SK-N-DZ (cell line): ENCODE results near the gene TMC5.
"Not testable (repeated sequence)": the region's sequence is repeated elsewhere in the genome, so short reads cannot be mapped to it uniquely, and the experiment has no call there.

Experiments
- DNase-seq: peaks from one replicate; pipeline ENCODE4 v3.0.0-alpha.2; 2015; ENCODE audit warnings: low spot score

TMC5 gene

DNA sequence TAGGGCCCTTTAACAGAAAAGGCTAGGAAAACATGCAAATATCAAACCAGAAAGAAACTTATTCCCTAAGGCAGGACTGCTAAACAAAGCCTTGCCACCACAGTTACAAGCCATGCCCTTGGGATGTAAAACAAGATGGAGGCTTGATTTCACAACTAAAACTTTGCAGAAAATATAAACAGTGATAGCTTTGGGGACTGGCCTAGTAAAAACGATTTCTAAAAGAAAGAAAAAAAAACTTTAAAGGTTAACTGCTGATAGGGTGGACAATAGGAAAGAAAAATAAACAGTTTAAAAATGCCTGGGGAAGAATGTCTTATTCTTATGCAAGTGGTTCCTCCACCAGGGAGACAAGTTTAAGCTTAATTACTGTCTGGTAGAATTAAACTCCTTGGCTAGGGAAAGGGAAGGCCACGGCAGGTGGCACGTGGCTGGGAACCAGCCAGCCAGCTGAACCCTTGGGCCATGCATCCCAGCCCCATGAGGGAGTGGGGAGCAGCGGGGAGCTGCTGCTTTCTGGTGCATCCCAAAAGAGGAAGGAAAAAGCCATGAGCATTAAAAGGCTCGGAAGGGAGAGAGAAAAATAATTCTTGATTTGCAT, 10.7 kb upstream of the TMC5 start:
- no peak for DNase-seq

DNA sequence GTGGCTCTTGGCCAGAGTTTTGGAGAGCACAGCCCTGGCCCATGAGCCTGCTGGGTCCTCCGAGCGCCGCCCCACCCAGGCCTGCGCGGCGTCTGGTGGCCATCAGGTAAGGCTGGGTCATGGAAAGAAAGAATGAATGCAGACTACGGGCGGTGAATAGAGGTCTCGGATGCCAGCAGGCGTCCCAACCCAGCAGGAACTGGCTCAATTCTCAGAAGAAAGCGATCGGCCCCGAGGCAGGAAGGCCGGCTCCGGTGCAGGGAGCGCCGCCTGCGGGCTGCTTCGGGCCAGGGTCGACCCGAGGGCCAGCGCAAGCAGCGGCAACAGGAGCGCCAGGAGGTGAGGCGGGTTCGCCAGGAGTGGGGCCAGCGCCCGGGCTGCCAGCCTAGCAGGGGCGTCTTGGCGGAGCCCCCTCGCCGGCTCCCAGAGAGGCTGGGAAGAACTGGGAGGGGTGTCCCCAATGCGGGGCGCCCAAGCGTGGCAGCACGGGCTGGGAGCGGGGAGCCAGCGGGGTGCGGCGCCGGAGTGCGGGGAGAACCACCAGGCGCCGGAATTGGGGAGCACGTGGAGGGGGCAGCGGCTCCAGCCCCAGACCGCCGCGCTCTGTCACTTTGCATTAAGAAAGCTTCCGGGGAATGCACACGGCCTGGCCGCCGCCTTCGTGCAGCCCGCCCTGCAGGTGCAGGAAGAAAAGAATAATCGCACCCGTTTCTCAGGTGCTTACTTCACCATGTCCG, 7.1 kb upstream of the TMC5 start:
- peak; percentile 50 for DNase-seq

DNA sequence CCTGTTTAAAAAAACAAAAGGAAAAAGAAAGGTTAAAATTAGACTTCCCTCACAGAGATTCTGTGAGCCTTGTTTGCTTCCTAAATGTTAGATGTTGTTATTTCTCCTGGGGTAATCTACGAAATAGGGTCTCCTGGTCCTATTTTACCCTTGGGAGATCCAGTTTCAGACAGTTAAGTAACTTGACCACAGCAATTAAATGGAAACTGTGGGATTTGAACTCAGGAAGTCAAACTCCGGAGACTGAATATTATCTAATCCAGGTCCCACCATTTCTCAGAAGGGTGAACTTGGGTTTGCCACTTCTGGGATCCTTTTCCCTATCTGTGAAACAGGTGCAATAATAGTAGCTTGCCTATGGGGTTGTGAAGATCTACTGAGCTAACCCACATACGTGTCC, 6.4 kb upstream of the TMC5 start:
- no peak for DNase-seq

DNA sequence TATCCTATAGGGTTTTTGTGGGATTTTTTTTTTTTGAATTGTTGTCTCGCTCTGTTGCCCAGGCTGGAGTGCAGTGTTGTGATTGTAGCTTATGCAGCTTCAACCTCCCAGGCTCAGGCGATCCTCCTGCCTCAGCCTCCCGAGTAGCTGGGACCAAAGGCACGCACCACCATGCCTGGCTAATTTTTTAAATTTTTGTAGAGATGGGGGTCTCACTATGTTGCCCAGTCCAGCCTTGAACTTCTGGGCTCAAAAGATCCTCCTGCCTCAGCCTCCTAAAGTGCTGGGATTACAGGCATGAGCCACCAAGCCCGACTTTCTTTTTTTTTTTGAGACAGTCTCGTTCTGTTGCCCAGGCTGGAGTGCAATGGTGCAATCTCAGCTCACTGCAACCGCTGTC, 5.6 kb upstream of the TMC5 start:
- not testable (repeated sequence) for DNase-seq

DNA sequence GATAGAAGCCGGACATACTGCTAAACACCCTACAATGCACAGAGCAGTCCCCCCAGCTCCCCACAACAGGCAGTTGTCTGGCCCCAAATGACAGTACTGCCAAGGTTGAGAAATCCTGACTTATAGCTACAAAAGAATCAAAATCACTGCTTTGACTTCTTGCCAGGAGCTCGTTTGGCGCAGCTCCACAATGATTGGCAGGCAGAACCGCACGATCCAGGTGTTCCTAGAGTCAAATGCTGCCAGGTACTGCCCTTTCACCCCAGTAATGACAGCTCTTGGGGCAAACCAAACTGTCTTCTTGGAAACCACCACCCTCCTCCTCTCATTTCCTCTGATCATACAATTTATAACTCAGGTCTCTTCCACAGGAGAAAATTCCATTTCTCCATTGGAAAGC, 2.2 kb upstream of the TMC5 start:
- no peak for DNase-seq

DNA sequence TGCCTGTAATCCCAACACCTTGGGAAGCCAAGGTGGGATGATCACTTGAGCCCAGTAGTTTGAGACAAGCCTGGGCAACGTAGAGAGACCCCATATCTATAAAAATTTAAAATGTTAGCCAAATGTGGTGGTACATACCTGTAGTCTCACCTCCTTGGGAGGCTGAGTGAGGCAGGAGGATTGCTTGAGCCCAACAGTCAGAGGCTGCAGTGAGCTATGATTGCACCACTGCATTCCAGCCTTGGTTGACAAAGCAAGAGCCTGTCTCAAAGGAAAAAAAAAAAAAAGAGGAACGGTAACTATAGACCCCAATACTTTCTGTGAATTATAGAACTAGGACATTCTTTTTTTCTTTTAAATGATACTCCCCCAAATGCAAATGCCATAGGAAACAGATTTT, 1.8 kb upstream of the TMC5 start:
- DNase-seq = no peak

DNA sequence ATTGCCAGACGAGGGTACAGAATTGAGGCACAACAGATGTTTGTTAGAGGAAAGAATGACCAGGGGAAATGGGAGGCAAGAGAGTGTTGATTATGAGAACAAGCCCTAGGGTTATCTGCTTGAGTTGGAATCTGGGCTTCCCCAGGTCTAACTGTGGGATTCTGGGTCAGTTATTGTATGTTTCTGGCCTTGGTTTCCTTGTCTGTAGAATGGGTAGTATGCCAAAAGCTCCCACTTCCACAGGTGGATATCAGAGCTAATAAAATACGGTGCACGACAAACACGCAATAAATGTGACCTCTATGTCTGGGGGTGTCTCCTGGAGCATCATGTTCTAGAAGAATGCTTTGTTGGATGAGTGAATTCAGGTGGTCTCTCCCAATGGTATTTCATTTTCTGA, 517 bp downstream of the TMC5 start:
- no peak for DNase-seq

DNA sequence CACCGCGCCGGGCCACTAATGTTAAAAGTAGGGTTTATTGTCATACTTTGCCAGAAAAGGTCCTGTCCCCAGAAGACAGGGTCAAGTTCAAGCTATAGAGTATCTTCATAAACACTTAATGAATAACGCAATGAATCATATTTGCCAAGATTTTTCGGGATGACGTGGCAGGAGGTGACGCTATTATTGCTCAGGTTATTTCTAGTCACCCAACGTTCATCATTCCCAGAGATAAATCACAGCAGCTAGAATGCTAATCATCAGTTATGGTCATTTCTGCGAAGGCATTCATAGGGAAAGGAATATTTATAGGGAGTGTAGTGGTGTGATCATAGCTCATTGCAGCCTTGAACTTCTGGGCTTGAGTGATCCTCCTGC, 2.0 kb downstream of the TMC5 start:
- DNase-seq = no peak

DNA sequence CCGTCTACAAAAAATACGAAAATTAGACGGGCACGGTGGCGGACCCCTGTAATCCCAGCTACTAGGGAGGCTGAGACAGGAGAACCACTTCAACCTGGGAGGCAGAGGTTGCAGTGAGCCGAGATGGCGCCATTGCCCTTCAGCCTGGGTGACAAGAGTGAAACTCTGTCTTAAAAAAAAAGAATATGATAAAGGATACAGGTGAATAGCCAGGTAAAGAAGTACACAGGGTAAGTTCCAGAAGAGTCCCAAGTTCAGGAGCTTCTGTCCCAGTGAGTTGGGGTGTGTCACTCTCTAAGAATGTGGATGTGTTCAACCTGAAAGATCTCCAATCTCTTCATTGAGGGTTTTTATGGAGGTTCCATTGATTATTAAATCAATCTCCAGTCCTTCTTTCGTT, 6.8 kb downstream of the TMC5 start:
- DNase-seq = no peak

DNA sequence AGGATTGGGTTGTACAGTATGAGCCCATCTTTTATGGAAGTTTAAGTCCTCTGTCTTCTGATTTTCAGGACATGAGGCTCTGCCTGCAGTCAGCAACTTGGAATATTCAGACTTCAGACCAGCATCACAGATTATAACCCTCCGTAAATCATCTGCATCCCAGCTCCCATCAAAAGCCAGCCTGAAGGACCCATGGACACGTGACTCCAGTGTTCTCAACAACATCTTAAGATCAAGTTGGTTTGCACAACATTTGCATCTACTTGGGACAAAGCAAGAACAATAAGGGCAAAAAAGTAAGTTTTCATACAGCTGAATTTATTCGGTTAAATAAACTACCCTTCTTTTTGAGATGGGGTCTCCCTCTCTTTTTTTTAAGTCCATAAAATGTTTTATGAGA, 12.7 kb downstream of the TMC5 start:
- DNase-seq = no peak

DNA sequence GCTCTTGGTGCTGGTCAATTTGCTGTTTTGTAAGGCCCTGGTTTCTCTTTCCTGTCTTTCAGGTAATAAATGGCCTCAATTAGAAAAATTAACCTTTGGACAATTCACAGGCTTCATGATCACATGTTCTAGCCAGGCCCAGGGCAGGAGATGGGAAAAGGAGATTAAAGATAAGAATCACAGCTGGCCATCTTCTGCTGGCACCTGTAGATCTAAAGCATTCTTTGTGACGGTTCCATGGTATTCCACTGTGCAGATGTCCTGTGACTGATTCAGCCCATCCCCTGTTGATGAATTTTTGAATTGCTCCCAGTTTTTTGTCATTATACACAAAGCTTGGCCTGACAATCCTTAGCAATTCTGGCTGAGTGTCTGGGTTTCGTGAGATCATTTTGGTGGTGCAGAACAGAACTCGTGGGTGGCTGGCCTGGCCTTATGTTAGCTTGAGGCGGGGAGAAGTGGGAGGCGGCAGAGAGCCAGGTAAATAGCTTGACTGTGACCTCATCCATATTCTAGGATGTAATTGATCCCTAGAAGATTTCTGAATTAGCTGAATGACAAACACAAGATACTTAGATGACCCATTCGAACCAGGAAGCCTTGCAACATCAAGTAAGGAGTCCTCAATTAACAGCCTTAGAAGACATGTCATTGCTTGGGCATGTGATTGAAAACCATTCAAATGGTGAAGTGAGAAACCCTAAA, 14.1 kb downstream of the TMC5 start:
- peak; percentile 69 for DNase-seq

DNA sequence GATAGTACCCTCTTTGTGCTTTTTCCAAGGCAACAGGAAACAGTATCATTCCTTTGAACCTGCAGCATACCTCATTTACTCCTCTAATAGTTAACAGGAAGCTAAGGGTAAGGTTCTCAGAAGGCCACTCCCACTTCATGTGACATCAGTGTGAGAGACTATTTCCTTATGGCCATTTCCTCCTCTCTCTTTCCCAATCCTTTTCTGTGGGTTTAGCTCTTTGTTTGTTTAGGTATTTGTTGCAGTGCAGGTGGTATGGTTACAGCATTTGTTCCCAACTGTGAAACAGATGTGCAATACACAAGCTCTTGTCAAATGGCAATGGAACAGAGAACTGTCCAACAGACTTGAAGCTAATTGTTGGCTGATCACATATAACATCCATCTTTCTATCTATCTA, 14.7 kb downstream of the TMC5 start:
- no peak for DNase-seq

DNA sequence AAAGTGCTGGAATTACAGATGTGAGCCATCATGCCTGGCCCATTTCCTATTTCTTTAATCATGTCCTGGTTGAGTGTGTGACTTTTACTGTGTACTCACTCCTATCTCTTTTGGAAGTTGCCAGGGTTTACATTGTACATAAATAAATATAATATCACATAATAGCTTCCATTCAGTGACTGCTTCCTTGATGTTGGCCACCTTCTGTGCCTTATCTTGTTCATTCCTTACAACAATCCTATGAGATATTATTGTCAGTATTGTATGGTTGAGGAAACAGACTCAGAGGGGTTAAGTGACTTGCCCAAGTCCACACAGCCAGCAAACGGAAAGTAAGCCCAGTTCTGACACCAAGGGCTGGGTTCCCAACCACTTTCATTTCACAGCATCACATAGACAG, 16.9 kb downstream of the TMC5 start:
- no peak for DNase-seq

DNA sequence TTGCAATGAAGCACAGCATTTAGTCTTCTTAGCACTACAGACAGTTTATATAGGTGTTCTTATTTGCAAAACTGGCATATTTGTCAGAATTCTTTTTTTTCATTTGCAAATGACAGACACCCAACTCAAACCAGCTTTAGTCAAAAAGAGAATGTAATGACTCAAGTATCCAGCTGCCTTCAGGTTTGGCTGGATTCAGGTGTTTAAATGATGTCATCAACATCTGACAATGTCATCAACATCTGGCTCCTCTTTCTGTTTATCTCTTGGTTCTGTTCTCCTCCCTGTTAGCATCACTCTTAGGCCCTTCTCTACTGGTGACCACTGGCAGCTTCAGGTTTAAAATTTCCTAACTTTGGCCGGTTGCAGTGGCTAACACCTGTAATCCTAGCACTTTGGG, 18.9 kb downstream of the TMC5 start:
- DNase-seq = no peak

DNA sequence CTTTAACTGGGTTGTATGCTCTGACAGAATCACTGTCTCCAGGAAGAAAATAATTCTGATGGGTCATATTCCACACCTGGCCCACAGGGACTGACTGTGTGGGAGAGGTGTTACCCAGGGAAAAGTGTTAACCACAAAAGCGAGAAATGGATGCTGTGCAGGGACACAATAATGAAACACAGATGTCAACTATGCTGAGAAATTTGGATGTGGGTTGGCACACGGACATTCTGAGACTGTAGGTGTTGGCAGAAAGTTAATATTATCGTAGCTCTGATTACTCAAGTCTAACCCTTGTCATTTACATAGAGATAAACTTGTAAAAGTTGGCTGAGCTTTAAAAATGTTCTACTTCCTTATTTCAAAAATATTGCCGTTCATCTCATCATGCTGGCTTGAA, 19.6 kb downstream of the TMC5 start:
- no peak for DNase-seq

DNA sequence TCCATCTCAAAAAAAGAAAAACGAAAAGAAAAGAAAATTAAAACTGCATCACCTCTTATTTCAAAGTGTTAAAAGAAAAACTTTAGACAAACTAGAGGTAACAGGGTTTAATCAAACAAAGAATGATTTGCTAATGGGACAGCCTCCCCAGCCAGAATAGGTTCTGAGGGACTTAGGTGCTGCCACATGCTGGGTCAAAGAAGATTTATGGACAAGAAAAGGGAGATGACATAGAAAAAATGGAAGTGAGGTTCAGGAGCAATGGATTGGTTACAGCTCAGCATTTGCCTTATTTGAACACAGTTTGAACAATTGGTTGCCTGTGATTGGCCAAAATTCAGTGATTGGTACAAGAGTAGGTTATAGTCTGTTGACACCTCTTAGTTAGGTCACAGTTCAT, 21.1 kb downstream of the TMC5 start:
- no peak for DNase-seq

DNA sequence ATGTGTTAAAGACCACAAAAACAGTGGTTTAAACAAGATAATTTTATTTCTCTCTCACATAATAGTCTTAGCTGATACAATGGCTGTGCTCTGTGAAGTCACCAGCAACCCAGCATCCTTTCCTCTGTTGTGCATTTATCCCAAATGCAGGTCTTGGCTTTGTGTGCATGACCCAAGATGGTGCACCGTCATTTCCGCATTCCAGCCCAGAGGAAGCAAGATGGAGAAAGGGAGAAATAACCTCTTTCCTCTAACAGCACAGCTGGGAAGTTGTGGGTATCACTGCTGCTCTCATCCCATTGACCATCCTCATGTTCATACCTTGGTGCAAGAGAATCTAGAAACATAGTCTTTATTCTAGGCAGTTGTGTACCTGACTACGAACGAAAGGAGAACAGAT, 21.8 kb downstream of the TMC5 start:
- DNase-seq = no peak

DNA sequence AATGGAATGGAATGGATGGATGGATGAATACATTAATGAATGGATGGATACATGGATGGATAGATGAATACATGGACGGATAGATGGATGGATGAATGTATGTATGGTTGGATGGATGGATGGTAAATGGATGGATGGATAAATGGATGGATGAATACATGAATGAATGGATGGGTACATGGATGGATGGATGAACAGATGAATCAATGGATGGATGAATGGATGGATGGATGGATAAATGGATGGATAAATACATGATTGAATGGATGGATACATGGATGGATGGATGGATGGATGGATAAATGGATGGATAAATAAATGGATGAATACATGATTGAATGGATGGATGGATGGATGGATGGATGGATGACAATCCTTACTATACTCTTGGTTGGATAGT, 26.0 kb downstream of the TMC5 start:
- no peak for DNase-seq

DNA sequence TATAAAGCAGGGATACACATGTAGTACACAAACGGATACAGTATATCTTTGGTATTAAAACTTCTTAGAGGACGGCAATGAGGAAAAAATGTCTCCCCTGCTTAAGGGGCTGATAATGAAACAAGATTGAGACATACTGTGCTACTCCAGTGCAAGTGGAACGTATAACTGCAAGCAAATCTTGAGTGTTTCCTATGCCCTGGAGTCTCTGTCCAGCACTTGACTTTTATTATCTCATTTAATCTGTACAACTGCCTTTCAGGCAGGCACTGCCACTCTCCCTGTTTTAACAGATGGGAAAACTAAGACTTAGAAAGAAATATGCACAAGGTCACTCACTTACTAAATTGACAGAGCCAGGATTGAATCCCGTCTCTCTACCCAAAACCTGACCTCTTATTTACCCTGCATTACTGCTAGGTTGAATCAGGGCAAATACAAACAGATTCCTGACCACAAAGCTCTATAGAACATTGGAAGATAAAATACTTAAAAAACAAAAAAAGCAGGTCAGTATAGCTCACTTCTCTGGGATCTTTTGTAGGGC, 28.7 kb downstream of the TMC5 start:
- no peak for DNase-seq

DNA sequence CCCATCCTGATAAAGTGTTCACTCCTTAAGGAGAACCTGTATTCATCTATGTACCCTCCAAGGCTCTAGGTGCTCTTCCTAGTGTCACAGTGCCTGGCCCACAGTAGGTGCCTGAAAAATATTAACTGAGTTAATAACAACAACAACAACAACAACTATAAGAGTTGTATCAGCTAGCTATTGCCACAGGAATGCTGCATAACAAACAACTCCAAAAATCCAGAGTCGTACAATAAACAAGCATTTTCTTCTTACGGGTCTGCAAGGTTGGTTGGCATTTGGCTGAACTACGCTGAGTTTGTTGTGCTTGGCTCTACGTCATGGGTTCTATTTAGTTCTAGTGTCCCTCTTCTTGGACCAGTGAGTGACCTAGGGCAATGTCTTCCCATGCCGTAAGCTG, 29.2 kb downstream of the TMC5 start:
- DNase-seq = no peak

DNA sequence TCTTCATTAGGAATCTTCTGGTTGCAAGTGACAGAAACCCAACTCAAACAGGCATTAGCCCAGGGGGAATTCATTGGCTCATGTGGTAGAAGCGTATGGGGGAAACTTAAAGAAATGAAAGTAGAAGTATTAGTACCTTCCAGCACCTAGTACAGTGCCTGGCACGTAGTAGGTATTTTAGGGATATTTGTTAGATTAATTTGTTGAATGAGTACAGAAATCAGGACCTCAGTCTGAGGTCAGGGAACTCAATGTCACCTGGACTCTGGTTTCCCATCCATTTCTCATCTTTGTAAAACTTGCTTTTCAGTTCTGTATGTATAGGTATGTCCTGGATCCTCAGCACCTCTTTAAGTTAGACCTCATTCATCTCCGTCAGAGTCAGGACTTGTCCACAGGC, 32.5 kb downstream of the TMC5 start:
- no peak for DNase-seq

DNA sequence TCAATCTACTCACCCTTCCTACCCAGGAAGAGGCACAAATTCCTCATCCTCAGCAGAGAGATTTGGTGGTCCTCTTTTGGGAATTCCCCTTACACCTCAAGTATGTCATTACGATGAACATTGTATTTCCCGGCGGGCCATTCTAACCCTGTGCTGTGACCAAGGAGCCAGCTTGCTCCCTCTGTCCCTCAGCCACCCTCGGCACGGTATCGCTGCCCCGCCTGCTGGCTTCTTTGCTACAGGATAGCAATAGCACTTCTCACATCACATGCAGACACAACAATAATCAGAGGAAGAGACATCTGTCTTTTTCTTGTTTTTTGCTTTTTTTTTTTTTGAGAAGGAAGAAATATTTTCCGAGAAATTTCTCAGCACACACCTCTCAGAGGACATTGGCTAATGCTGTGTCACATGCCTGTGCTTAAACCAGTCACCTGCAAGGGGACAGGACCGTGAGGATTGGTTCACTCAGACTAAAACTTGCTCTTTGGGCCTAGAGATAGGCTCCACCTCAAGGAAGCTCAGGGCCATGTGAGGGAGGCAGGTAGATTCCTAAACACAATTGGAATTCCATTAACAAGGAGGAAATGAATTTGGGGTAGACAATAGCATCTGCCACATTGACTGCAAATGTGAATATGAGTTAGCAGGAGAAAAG, 41.2 kb downstream of the TMC5 start:
- peak; percentile 25 for DNase-seq
